ENCODE data around the gene MAML3. TPM values are rescaled to one million over a fixed set of nuclear protein-coding genes. Genes with fewer than 3 reads are reported as not detected.

Gene MAML3
- total RNA-seq, 1 experiment from 2014 or later = 12.1 TPM

DNA sequence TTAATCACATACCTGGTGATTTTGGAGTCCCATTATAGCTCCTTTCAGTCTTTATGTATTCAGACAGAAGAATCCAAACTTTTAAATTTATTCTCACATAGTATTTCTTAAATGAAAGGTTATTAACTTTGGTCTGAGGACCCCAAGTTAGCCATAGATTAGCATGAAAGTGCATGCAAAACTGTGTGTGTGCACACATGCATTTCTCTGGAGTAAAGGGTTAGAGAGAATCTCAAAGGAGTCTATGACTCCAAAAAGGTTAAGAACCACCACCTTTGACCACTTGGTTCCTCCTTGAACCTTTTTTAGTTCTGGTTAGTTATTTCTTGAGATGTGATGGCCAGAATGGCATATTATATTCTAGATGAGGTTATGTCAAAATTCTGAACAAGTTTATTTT lies 386.4 kb downstream of the MAML3 start:
- H3K36me3 Mint-ChIP-seq (ENCODE audit: insufficient read depth, unreplicated experiment) = no peaks in the 10 kb centered on the region
- H3K36me3 ChIP-seq (ENCODE audit: control insufficient read depth, insufficient read depth, low read length) = no peaks in the 10 kb centered on the region
- no peaks in the 10 kb centered on the region for H3K27me3 Mint-ChIP-seq (ENCODE audit: insufficient read depth, unreplicated experiment)
- no peaks in the 10 kb centered on the region for H3K4me1 Mint-ChIP-seq (ENCODE audit: low read depth, unreplicated experiment)
- H3K27me3 ChIP-seq (replicated peaks; ENCODE audit: control insufficient read depth, insufficient read depth, low read length) = no peaks in the 10 kb centered on the region
- TF ChIP-seq CTCF (IDR thresholded peaks at IDR 0.05; ENCODE audit: insufficient read depth in 1 of 2, low read depth in 1 of 2, low read length in 1 of 2, severe bottlenecking in 1 of 2, unreplicated experiment in 1 of 2) = no peak
- BruUV-seq (replicated peaks) = no TSS peak
- intact Hi-C loops (cut with micrococcal nuclease; ENCODE audit: unreplicated experiment) = no loop called here
- H3K4me3 ChIP-seq (ENCODE audit: low read depth, low read length) = no peak overlapping the region
- no peak for DNase-seq
- no peaks in the 10 kb centered on the region for H3K4me1 ChIP-seq
- POLR2A ChIA-PET = no interaction called here
- H3K9me3 Mint-ChIP-seq (ENCODE audit: unreplicated experiment) = no peaks in the 10 kb centered on the region
- CTCF ChIA-PET = no interaction called here
- no peaks in the 10 kb centered on the region for H3K9me3 ChIP-seq
- H3K4me3 Mint-ChIP-seq (ENCODE audit: unreplicated experiment) = no peak overlapping the region
- no peak overlapping the region for H3K27ac Mint-ChIP-seq (ENCODE audit: unreplicated experiment)

DNA sequence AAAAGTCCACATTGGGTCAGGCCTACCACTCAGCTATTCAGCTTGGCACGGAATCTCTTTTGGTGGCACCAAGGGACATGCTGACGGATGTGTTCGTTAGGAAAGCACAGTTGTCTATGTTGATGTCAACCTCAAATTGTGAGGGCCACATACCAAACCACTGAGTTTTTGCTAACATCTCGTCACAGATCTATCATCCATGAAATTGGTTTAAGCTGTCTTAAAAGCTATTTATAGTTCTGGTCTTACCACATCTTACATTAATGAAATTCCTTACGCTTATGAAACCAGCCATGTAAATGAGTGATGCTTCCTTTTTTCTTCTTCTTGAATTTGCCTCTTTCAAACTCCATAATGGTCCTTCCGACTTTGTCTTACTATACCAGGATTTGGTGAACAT lies 386.8 kb downstream of the MAML3 start:
- no peak overlapping the region for H3K27ac Mint-ChIP-seq (ENCODE audit: unreplicated experiment)
- no peaks in the 10 kb centered on the region for H3K36me3 ChIP-seq (ENCODE audit: control insufficient read depth, insufficient read depth, low read length)
- H3K36me3 Mint-ChIP-seq (ENCODE audit: insufficient read depth, unreplicated experiment) = no peaks in the 10 kb centered on the region
- DNase-seq = no peak
- H3K4me3 Mint-ChIP-seq (ENCODE audit: unreplicated experiment) = no peak overlapping the region
- H3K9me3 Mint-ChIP-seq (ENCODE audit: unreplicated experiment) = no peaks in the 10 kb centered on the region
- H3K4me1 ChIP-seq = no peaks in the 10 kb centered on the region
- ChIA-PET POLR2A (no interaction called here), CTCF (no interaction called here)
- no peaks in the 10 kb centered on the region for H3K4me1 Mint-ChIP-seq (ENCODE audit: low read depth, unreplicated experiment)
- no peaks in the 10 kb centered on the region for H3K9me3 ChIP-seq
- TF ChIP-seq CTCF (IDR thresholded peaks at IDR 0.05; ENCODE audit: insufficient read depth in 1 of 2, low read depth in 1 of 2, low read length in 1 of 2, severe bottlenecking in 1 of 2, unreplicated experiment in 1 of 2) = no peak
- intact Hi-C loops (cut with micrococcal nuclease; ENCODE audit: unreplicated experiment) = no loop called here
- no peaks in the 10 kb centered on the region for H3K27me3 ChIP-seq (replicated peaks; ENCODE audit: control insufficient read depth, insufficient read depth, low read length)
- H3K4me3 ChIP-seq (ENCODE audit: low read depth, low read length) = no peak overlapping the region
- H3K27me3 Mint-ChIP-seq (ENCODE audit: insufficient read depth, unreplicated experiment) = no peaks in the 10 kb centered on the region
- BruUV-seq (replicated peaks) = no TSS peak

- BruUV-seq (replicated peaks) = no TSS peak
- Histone ChIP-seq H3K4me1 (no peaks in the 10 kb centered on the region), H3K27me3 (replicated peaks; ENCODE audit: control insufficient read depth, insufficient read depth, low read length) (no peaks in the 10 kb centered on the region), H3K4me3 (ENCODE audit: low read depth, low read length) (no peak overlapping the region), H3K9me3 (no peaks in the 10 kb centered on the region), H3K36me3 (ENCODE audit: control insufficient read depth, insufficient read depth, low read length) (no peaks in the 10 kb centered on the region)
- Mint-ChIP-seq H3K27ac (ENCODE audit: unreplicated experiment) (no peak overlapping the region), H3K27me3 (ENCODE audit: insufficient read depth, unreplicated experiment) (no peaks in the 10 kb centered on the region), H3K36me3 (ENCODE audit: insufficient read depth, unreplicated experiment) (no peaks in the 10 kb centered on the region), H3K4me3 (ENCODE audit: unreplicated experiment) (no peak overlapping the region), H3K4me1 (ENCODE audit: low read depth, unreplicated experiment) (peaks cover 6% of the 10 kb centered on the region), H3K9me3 (ENCODE audit: unreplicated experiment) (no peaks in the 10 kb centered on the region)
- no peak for DNase-seq
- ChIA-PET CTCF (no interaction called here), POLR2A (no interaction called here)
- TF ChIP-seq CTCF (IDR thresholded peaks at IDR 0.05; ENCODE audit: insufficient read depth in 1 of 2, low read depth in 1 of 2, low read length in 1 of 2, severe bottlenecking in 1 of 2, unreplicated experiment in 1 of 2) = no peak
- intact Hi-C loops (cut with micrococcal nuclease; ENCODE audit: unreplicated experiment) = no loop called here
These were observed 389.2 kb downstream of the MAML3 start for GRCh38 chr4:139764686-139765310.

All from Caco-2 (cell line).